Activated CD4-positive, alpha-beta T cell treated with anti-CD3 and anti-CD28 coated beads, Interleukin-2, amount 10 ng/mL, durations not matched to agents 7 days and 5 days (primary cell): ENCODE measurements around the gene HLA-DMA. TPM values are rescaled to one million over a fixed set of nuclear protein-coding genes. Genes with fewer than 3 reads are reported as not detected.

Source experiments
- CTCF ChIA-PET: fragments of 350-600 bp; sonication (Branson Sonifier 250); formaldehyde crosslinking; loops from one replicate; lab custom pipeline; 2021; ENCODE audit warnings: antibody characterized with exemption; lab: Charles Lee
- POLR2A ChIA-PET: fragments of 350-600 bp; sonication (Branson Sonifier 250); formaldehyde crosslinking; loops from one replicate; lab custom pipeline; 2021; ENCODE audit warnings: antibody characterized with exemption; lab: Charles Lee
- DNase-seq: peaks from one replicate; pipeline ENCODE4 v3.0.0-alpha.2; 2020
- H3K27ac Mint-ChIP-seq: one replicate; pipeline ENCODE4 v1.8.0; 2021; ENCODE audit warnings: mild to moderate bottlenecking, moderate library complexity, mixed read lengths
- H3K27me3 Mint-ChIP-seq: one replicate; pipeline ENCODE4 v1.8.0; 2021; ENCODE audit warnings: mixed read lengths
- H3K36me3 Mint-ChIP-seq: one replicate; pipeline ENCODE4 v1.8.0; 2021; ENCODE audit warnings: low read depth, mixed read lengths
- H3K4me1 Mint-ChIP-seq: one replicate; pipeline ENCODE4 v1.8.0; 2021; ENCODE audit warnings: mixed read lengths
- H3K4me3 Mint-ChIP-seq: one replicate; pipeline ENCODE4 v1.8.0; 2021; ENCODE audit warnings: mild to moderate bottlenecking, moderate library complexity, mixed read lengths
- H3K9me3 Mint-ChIP-seq: one replicate; pipeline ENCODE4 v1.8.0; 2021; ENCODE audit warnings: mixed read lengths
- total RNA-seq, 2 experiments: library from RNA; stranded (reverse); gene quantifications; one replicate each; pipeline ENCODE4 v1.2.3, GENCODE V29; 2021

The HLA-DMA gene
- total RNA-seq, 2 experiments from 2014 or later: 24.0 to 26.8 TPM

- Mint-ChIP-seq H3K27me3 (peaks cover 3% of the 10 kb centered on the region), H3K27ac (no peak overlapping the region), H3K9me3 (no peaks in the 10 kb centered on the region), H3K36me3 (peaks cover 5% of the 10 kb centered on the region), H3K4me3 (no peak overlapping the region), H3K4me1 (peaks cover 32% of the 10 kb centered on the region)
- no peak for DNase-seq
- CTCF ChIA-PET: interaction anchor here (1.3 to 2.4 kb wide), 4 partner anchors 17 to 98 kb away, joined by 4 to 9 read pairs (median 5); partner anchors contain the start of genes HLA-DMA and TAP2
- POLR2A ChIA-PET: no interaction called here
Measured at GRCh38 chr6:32936239-32937152, 16.4 kb downstream of the HLA-DMA start.

DNA sequence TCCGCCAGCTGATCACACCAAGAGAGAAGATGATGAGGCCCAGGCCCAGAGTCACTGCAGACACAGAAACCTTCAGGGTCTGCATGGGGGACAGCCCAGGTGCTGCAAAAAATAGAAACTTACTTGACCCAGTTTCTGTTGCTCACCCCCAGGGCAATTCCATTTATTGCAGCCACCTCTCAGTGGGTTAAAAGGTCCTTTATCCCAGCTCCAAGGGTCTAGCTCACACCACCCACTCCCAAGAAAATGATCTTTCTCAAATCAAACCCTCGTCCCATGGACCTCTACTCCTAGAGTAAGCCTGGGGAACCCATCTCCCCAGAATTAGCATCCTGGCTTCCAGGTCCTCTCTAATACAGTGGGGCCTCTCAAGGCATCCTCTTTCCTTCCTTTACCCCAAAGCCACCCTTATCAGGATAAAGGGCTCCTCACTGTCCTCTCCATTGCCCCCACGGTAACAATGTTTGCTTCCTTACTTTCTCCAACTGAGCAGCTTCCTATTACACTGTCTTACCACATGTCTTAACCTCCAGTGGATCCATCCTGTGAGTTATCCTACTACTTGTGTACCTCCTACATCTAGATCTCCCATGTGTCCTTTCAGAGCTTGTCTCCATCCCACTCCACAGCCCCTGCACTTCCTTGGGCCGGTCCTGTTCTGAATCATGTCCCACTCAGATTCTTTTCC, 17.2 kb downstream of the HLA-DMA start:
- ChIA-PET CTCF (interaction anchor here (1.3 to 2.4 kb wide), 4 partner anchors 18 to 97 kb away, joined by 4 to 9 read pairs (median 5); partner anchors contain the start of genes HLA-DMA and TAP2), POLR2A (no interaction called here)
- Mint-ChIP-seq H3K9me3 (no peaks in the 10 kb centered on the region), H3K4me3 (no peak overlapping the region), H3K4me1 (peaks cover 24% of the 10 kb centered on the region), H3K27ac (no peak overlapping the region), H3K27me3 (peaks cover 8% of the 10 kb centered on the region), H3K36me3 (peaks cover 5% of the 10 kb centered on the region)
- DNase-seq: no peak

GRCh38 chr6:32933661-32934085, 19.2 kb downstream of the HLA-DMA start:
- H3K4me3 Mint-ChIP-seq: no peak overlapping the region
- peaks cover 18% of the 10 kb centered on the region for H3K27me3 Mint-ChIP-seq
- peaks cover 15% of the 10 kb centered on the region for H3K4me1 Mint-ChIP-seq
- no peaks in the 10 kb centered on the region for H3K9me3 Mint-ChIP-seq
- peak; percentile 81 for DNase-seq
- POLR2A ChIA-PET: interaction anchor here (1.0 kb wide), 1 partner anchor 38 kb away, joined by 7 read pairs; no protein-coding TSS in a partner anchor
- CTCF ChIA-PET: interaction anchor here (0.7 to 4.2 kb wide), 19 partner anchors 8 to 95 kb away, joined by 3 to 46 read pairs (median 9); partner anchors contain the start of genes HLA-DMA and TAP2
- peaks cover 5% of the 10 kb centered on the region for H3K36me3 Mint-ChIP-seq
- H3K27ac Mint-ChIP-seq: no peak overlapping the region

DNA sequence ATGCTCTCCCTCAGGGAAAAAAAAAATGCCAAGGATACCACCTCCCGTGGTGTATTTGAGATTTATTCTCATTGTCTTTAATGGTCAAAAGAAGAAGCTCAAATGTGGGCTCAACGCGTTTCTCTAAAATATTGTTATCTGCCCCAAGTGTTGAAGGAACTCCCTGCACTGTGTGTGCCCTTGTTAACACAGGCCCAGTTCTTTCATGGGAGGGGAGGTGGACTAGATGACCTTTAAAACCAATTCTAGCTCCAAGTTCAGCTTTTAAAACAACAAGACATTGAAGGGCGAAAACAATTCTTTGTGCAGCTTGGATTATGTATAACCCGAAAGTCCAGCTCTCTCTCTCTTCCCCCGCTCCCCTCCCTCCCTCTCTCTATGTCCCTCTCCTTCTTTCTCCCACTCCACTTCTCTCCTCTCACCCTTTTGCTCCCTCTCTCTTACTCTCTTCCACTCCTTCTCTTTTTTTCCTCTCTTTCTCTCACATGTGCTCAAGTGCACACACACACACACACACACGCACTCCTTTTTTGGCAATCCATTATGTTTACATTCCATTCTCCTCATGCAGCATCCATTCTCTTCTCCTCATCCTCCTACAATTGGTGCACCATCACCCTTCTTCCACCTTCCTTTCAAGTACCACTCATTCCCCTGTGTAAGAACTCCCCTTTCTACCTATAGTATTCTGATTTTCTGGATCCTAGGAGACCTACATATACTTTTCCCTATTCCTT, 20.6 kb downstream of the HLA-DMA start:
- no peak for DNase-seq
- ChIA-PET POLR2A (interaction anchor here (0.7 kb wide), 1 partner anchor 103 kb away, joined by 4 read pairs; no protein-coding TSS in a partner anchor), CTCF (interaction anchor here (0.8 to 4.2 kb wide), 10 partner anchors 12 to 94 kb away, joined by 3 to 46 read pairs (median 10); partner anchors contain the start of genes HLA-DMA and TAP2)
- Mint-ChIP-seq H3K4me1 (peaks cover 8% of the 10 kb centered on the region), H3K27me3 (peaks cover 25% of the 10 kb centered on the region), H3K36me3 (peaks cover 2% of the 10 kb centered on the region), H3K4me3 (no peak overlapping the region), H3K9me3 (no peaks in the 10 kb centered on the region), H3K27ac (no peak overlapping the region)

GRCh38 chr6:32931211-32931610, 21.7 kb downstream of the HLA-DMA start:
- no peaks in the 10 kb centered on the region for H3K9me3 Mint-ChIP-seq
- H3K27me3 Mint-ChIP-seq: peaks cover 27% of the 10 kb centered on the region
- H3K4me1 Mint-ChIP-seq: peaks cover 8% of the 10 kb centered on the region
- no peak overlapping the region for H3K27ac Mint-ChIP-seq
- H3K36me3 Mint-ChIP-seq: no peaks in the 10 kb centered on the region
- DNase-seq: no peak
- ChIA-PET POLR2A (no interaction called here), CTCF (interaction anchor here (0.8 to 4.2 kb wide), 2 partner anchors 44 to 53 kb away, joined by 3 to 46 read pairs; no protein-coding TSS in a partner anchor)
- no peak overlapping the region for H3K4me3 Mint-ChIP-seq

- CTCF ChIA-PET: no interaction called here
- peaks cover 31% of the 10 kb centered on the region for H3K27me3 Mint-ChIP-seq
Measured at GRCh38 chr6:32922083-32922482, 30.8 kb downstream of the HLA-DMA start.

DNA sequence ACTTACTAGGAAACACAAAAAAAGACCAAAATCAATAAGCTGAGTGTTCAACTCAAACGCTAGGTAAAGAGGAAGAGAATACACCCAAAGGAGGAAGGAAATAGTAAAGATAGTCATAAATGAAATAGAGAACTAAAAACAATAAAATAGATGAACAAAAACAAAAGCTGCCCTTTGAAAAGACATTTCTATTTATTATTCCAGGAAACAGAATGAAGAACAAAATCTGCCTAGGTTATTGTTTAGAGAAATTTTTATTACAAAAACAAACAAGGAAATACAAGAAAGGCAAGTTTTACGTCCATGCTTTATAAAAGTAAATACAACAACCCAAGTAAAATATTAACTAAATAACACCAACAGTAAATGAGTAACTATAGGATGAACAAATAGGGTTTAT, 32.2 kb downstream of the HLA-DMA start:
- no peaks in the 10 kb centered on the region for H3K9me3 Mint-ChIP-seq
- no peak overlapping the region for H3K4me3 Mint-ChIP-seq
- no peaks in the 10 kb centered on the region for H3K4me1 Mint-ChIP-seq
- H3K27ac Mint-ChIP-seq: no peak overlapping the region
- no peaks in the 10 kb centered on the region for H3K36me3 Mint-ChIP-seq
- H3K27me3 Mint-ChIP-seq: peaks cover 32% of the 10 kb centered on the region
- ChIA-PET CTCF (interaction anchor here (0.7 to 1.3 kb wide), 2 partner anchors 21 to 64 kb away, joined by 3 read pairs; partner anchors contain the start of gene HLA-DMB), POLR2A (no interaction called here)
- DNase-seq: no peak

More at GRCh38 chr6:32922083-32922482, 30.8 kb downstream of the HLA-DMA start:
- Mint-ChIP-seq H3K9me3 (no peaks in the 10 kb centered on the region), H3K36me3 (no peaks in the 10 kb centered on the region), H3K4me1 (no peaks in the 10 kb centered on the region), H3K4me3 (no peak overlapping the region), H3K27ac (no peak overlapping the region)
- POLR2A ChIA-PET: no interaction called here
- no peak for DNase-seq

GRCh38 chr6:32912951-32913350, 39.9 kb downstream of the HLA-DMA start:
- POLR2A ChIA-PET: no interaction called here

GRCh38 chr6:32908897-32909296, 44.0 kb downstream of the HLA-DMA start:
- H3K27me3 Mint-ChIP-seq: peaks cover 28% of the 10 kb centered on the region
- ChIA-PET POLR2A (no interaction called here), CTCF (interaction anchor here (0.7 kb wide), 1 partner anchor 531 kb away, joined by 3 read pairs; no protein-coding TSS in a partner anchor)
- no peaks in the 10 kb centered on the region for H3K9me3 Mint-ChIP-seq
- no peak overlapping the region for H3K4me3 Mint-ChIP-seq
- DNase-seq: no peak
- H3K4me1 Mint-ChIP-seq: no peaks in the 10 kb centered on the region
- H3K27ac Mint-ChIP-seq: no peak overlapping the region
- no peaks in the 10 kb centered on the region for H3K36me3 Mint-ChIP-seq

More at GRCh38 chr6:32912951-32913350, 39.9 kb downstream of the HLA-DMA start:
- Mint-ChIP-seq H3K4me3 (no peak overlapping the region), H3K36me3 (no peaks in the 10 kb centered on the region), H3K27me3 (peaks cover 44% of the 10 kb centered on the region), H3K9me3 (no peaks in the 10 kb centered on the region), H3K4me1 (no peaks in the 10 kb centered on the region), H3K27ac (no peak overlapping the region)
- CTCF ChIA-PET: interaction anchor here (1.2 to 2.1 kb wide), 7 partner anchors 9 to 72 kb away, joined by 3 to 12 read pairs (median 3); no protein-coding TSS in a partner anchor
- DNase-seq: no peak

DNA sequence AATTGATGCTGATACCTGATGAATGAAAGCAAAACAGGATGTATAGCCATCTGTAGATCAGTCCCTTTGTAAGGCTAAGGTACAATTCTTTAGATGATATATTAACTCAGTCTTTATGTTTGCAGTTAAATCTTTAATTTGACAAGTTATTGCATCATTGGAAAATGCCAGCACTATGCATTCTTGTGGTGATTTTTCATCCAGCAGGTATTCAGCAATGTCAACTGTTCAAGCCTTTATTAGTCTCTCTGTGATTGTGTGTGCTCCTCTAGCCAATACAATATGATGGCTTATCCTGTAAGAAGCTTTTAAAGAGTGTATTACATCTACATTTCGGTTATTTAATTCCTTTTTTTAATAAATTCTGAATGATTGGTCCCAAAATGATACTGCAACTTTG, 46.4 kb downstream of the HLA-DMA start:
- DNase-seq: no peak
- peaks cover 18% of the 10 kb centered on the region for H3K27me3 Mint-ChIP-seq
- no peak overlapping the region for H3K27ac Mint-ChIP-seq
- ChIA-PET CTCF (no interaction called here), POLR2A (no interaction called here)
- no peaks in the 10 kb centered on the region for H3K4me1 Mint-ChIP-seq
- no peaks in the 10 kb centered on the region for H3K36me3 Mint-ChIP-seq
- H3K9me3 Mint-ChIP-seq: no peaks in the 10 kb centered on the region
- H3K4me3 Mint-ChIP-seq: no peak overlapping the region

DNA sequence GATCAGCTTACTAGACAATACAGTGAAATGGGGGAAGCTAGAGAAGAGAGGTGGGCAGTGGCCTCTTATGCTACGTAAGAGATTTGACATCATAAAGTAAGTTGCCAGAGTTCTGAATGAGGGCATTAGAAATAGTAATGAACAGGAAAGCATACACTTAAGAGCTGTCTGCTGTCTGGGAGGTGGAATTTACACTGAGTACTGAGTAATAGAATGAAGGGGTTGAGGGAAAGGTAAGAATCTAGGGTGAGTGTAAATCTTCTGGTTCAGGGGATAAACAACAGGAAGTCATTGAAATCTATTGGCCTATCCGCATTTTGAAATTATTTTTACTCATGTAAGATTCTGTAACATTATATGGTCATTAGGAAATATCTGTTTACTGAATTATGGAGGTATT, 47.8 kb downstream of the HLA-DMA start:
- CTCF ChIA-PET: interaction anchor here (0.6 to 1.8 kb wide), 7 partner anchors 9 to 808 kb away, joined by 3 to 5 read pairs (median 4); no protein-coding TSS in a partner anchor
- no peak for DNase-seq
- no peaks in the 10 kb centered on the region for H3K4me1 Mint-ChIP-seq
- no peak overlapping the region for H3K27ac Mint-ChIP-seq
- no peaks in the 10 kb centered on the region for H3K9me3 Mint-ChIP-seq
- H3K4me3 Mint-ChIP-seq: no peak overlapping the region
- peaks cover 12% of the 10 kb centered on the region for H3K27me3 Mint-ChIP-seq
- POLR2A ChIA-PET: no interaction called here
- H3K36me3 Mint-ChIP-seq: peaks cover 4% of the 10 kb centered on the region

DNA sequence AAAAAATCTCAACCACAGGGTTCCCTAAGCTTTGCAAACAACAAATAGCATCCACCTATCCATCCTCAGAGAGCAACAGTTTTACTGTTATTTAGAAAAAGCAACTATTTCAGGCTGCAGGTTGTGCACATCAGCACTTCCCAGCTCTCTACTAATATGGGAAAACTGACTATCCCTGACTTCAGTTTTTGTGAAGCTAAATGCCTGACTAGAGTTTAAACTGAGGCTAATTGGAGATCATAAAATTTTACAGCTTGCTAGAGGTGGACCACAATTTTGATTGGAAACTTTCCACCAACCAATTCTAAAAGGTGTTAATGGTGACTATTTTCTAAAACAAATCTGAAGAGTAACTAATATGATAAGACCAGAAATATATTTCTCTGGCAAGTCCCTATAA, 48.9 kb downstream of the HLA-DMA start:
- CTCF ChIA-PET: interaction anchor here (1.2 to 1.8 kb wide), 3 partner anchors 8 to 50 kb away, joined by 3 to 4 read pairs (median 3); no protein-coding TSS in a partner anchor
- Mint-ChIP-seq H3K4me3 (no peak overlapping the region), H3K36me3 (peaks cover 4% of the 10 kb centered on the region), H3K4me1 (no peaks in the 10 kb centered on the region), H3K9me3 (no peaks in the 10 kb centered on the region), H3K27me3 (peaks cover 10% of the 10 kb centered on the region), H3K27ac (no peak overlapping the region)
- DNase-seq: no peak
- POLR2A ChIA-PET: no interaction called here
